AG10803 (cell line): ENCODE measurements around the gene EDN1.

Source experiments
- DNase-seq: peaks from one replicate; pipeline ENCODE4 v3.0.0; 2010; ENCODE audit warnings: low read depth
- H3K4me3 ChIP-seq: 2 replicates; pipeline ENCODE4 v1.5.1; 2011; ENCODE audit warnings: mild to moderate bottlenecking, low read length, control low read depth
- CTCF ChIP-seq: conservative IDR thresholded peaks from 2 replicates; pipeline ENCODE4 v1.5.1; 2011; ENCODE audit warnings: mild to moderate bottlenecking, low read length, control low read depth, inconsistent platforms

The EDN1 gene

DNA sequence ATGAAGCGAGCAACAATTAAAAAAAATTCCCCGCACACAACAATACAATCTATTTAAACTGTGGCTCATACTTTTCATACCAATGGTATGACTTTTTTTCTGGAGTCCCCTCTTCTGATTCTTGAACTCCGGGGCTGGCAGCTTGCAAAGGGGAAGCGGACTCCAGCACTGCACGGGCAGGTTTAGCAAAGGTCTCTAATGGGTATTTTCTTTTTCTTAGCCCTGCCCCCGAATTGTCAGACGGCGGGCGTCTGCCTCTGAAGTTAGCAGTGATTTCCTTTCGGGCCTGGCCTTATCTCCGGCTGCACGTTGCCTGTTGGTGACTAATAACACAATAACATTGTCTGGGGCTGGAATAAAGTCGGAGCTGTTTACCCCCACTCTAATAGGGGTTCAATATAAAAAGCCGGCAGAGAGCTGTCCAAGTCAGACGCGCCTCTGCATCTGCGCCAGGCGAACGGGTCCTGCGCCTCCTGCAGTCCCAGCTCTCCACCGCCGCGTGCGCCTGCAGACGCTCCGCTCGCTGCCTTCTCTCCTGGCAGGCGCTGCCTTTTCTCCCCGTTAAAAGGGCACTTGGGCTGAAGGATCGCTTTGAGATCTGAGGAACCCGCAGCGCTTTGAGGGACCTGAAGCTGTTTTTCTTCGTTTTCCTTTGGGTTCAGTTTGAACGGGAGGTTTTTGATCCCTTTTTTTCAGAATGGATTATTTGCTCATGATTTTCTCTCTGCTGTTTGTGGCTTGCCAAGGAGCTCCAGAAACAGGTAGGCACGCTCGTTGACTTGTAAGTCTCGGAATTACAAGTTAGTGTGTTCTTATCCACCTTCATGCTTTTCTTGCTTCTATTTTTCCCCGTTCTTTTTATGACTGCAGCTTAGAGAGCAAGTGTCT lies at the start of gene EDN1:
TSS of gene EDN1 (plus strand) at position 429 of the 888 bp plus-strand sequence. CDS start at position 698, 269 bp downstream.
- peak; percentile 60 for TF ChIP-seq CTCF
- peak; percentile 78 for DNase-seq
- peak within 1 kb of the TSS; percentile 74 for H3K4me3 ChIP-seq

GRCh38 chr6:12241493-12242175 lies 48.5 kb upstream of the EDN1 start:
- no peak for DNase-seq
- H3K4me3 ChIP-seq = no peak overlapping the region
- TF ChIP-seq CTCF = no peak

DNA sequence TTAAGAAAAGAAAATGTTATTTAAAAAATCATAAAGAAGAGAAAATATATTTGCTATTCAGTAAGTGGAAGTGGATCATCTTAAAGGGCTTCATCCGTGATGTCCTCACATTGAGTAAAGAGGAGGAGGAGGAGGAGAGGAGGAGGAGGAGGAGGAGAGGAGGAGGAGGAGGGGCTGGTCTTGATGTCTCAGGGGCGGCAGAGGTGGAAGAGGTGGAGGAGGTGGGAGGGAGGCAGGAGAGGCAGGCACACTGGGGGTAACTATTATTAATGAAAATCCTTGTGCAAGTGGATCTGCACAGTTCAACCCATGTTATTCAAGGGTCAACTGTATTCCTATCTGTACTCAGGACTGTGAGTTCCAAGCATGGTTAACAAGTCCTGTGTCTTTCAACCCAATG lies 47.0 kb upstream of the EDN1 start:
- DNase-seq = no peak
- no peak for TF ChIP-seq CTCF
- no peak overlapping the region for H3K4me3 ChIP-seq

DNA sequence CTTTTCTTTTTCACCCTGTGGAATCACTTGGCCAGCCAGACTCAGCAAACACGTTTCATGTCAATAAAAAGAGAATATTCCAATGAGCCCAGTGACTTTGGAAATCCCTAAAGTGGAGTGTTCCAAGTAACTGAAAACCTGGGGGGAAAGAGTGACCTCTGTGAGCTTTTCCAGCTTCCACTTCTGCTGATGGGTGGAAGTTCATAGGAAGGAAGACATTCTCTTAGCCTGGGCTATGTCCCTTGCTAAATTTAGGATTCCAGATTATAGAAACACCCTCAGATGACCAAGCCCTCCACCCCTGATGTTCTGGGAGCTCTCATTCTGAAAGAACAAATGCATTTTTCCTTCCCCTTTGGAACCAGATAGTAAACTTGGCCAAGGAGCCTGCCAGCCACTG lies 44.8 kb upstream of the EDN1 start:
- no peak for DNase-seq
- TF ChIP-seq CTCF = no peak
- no peak overlapping the region for H3K4me3 ChIP-seq

GRCh38 chr6:12245763-12246718 lies 44.1 kb upstream of the EDN1 start:
- no peak for TF ChIP-seq CTCF
- no peak for DNase-seq
- no peak overlapping the region for H3K4me3 ChIP-seq

DNA sequence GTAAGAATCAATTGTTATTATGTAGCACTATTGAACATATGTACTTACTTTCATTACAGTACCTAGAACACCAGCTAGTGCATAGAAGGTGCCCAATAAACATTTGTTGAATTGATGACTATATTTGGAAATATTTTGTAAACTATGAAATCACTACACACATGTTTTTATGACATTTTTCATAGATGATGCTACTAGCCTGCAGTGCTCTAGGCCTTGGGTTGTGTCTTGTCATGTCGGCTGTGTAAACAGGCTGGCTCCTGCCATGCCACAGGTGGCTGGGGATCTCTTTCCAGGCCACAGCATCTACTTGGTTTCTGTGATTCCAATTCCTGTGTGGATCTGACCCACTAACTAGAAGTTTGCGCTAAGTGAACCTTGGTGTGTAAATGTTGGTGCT lies 43.3 kb upstream of the EDN1 start:
- TF ChIP-seq CTCF = no peak
- no peak for DNase-seq
- no peak overlapping the region for H3K4me3 ChIP-seq
